Measurements from ENCODE around the gene PARP8. TPM values are rescaled to one million over a fixed set of nuclear protein-coding genes. Genes with fewer than 3 reads are reported as not detected.
"Not testable (repeated sequence)": the region's sequence is repeated elsewhere in the genome, so short reads cannot be mapped to it uniquely, and the experiment has no call there.

The PARP8 gene
- total RNA-seq, 3 donors from 2014 or later (not counting 1 experiment from before 2014, with no cell fraction given), result 359 to 395 (median 372) TPM

GRCh38 chr5:50665091-50665490 lies 1.3 kb upstream of the PARP8 start:
- ATAC-seq (no peak), DNase-seq (peak in 1 of 2 donors; percentile 36)
- Mint-ChIP-seq H3K27me3 (ENCODE audit: low read depth in 2 of 2) (no peaks in the 10 kb centered on the region), H3K27ac (peak overlapping the region; percentile 99 to 100), H3K4me3 (peak overlapping the region; percentile 96), H3K4me1 (peaks cover 45 to 49% of the 10 kb centered on the region in 2 donors), H3K9me3 (no peaks in the 10 kb centered on the region), H3K36me3 (peaks cover 8% of the 10 kb centered on the region)
- no peaks in the 10 kb centered on the region for H3K27me3 ChIP-seq (ENCODE audit: control insufficient read depth, insufficient read depth, low read length)
- peaks cover 11% of the 10 kb centered on the region for H3K4me1 ChIP-seq (ENCODE audit: control insufficient read depth, insufficient read depth, low read length)
- intact Hi-C loops (cut with micrococcal nuclease), result loop anchor here (10.0 kb wide), 1 partner anchor 100 kb away; no protein-coding TSS in a partner anchor
- no peaks in the 10 kb centered on the region for H3K9me3 ChIP-seq (ENCODE audit: control insufficient read depth, insufficient read depth, low read length)
- H3K4me3 ChIP-seq (ENCODE audit: low read length), result no peak overlapping the region
- H3K27ac ChIP-seq (ENCODE audit: low read length), result peak overlapping the region; percentile 95
- H3K36me3 ChIP-seq (ENCODE audit: control insufficient read depth, insufficient read depth, low read length), result peaks cover 4% of the 10 kb centered on the region
- no peak for TF ChIP-seq CTCF (IDR thresholded peaks at IDR 0.05)

GRCh38 chr5:50665761-50666202 lies 655 bp upstream of the PARP8 start:
- H3K9me3 ChIP-seq (ENCODE audit: control insufficient read depth, insufficient read depth, low read length); H3K36me3 ChIP-seq (ENCODE audit: control insufficient read depth, insufficient read depth, low read length); H3K36me3 Mint-ChIP-seq; H3K27me3 Mint-ChIP-seq (ENCODE audit: low read depth in 2 of 2); H3K27me3 ChIP-seq (ENCODE audit: control insufficient read depth, insufficient read depth, low read length); H3K9me3 Mint-ChIP-seq; ATAC-seq: not testable (repeated sequence)
- Histone ChIP-seq H3K27ac (ENCODE audit: low read length) (peak overlapping the region; percentile 95), H3K4me3 (ENCODE audit: low read length) (peak overlapping the region; percentile 96), H3K4me1 (ENCODE audit: control insufficient read depth, insufficient read depth, low read length) (peaks cover 12% of the 10 kb centered on the region)
- intact Hi-C loops (cut with micrococcal nuclease), result loop anchor here (2.0 to 10.0 kb wide), 3 partner anchors 75 to 101 kb away; no protein-coding TSS in a partner anchor
- Mint-ChIP-seq H3K27ac (peak overlapping the region; percentile 99 to 100), H3K4me3 (peak overlapping the region; percentile 96), H3K4me1 (peaks cover 50 to 52% of the 10 kb centered on the region in 2 donors)
- peak in 1 of 2 donors; percentile 66 for DNase-seq
- WGBS (ENCODE audit: insufficient coverage), result 10% methylated on average over 8 of the region's 8 CpGs

- H3K9me3 ChIP-seq (ENCODE audit: control insufficient read depth, insufficient read depth, low read length), result no peaks in the 10 kb centered on the region
- Mint-ChIP-seq H3K4me1 (peaks cover 60 to 62% of the 10 kb centered on the region in 2 donors), H3K27ac (peak overlapping the region; percentile 99 to 100), H3K27me3 (ENCODE audit: low read depth in 2 of 2) (no peaks in the 10 kb centered on the region), H3K9me3 (no peaks in the 10 kb centered on the region), H3K36me3 (peaks cover 8% of the 10 kb centered on the region), H3K4me3 (peak overlapping the region; percentile 96)
- under 1% methylated on average over 45 of the region's 46 CpGs for WGBS (ENCODE audit: insufficient coverage)
- peak; percentile 45 to 65 (median 46) for ATAC-seq
- peaks cover 9% of the 10 kb centered on the region for H3K36me3 ChIP-seq (ENCODE audit: control insufficient read depth, insufficient read depth, low read length)
- peak overlapping the region; percentile 96 for H3K4me3 ChIP-seq (ENCODE audit: low read length)
- intact Hi-C loops (cut with micrococcal nuclease), result loop anchor here (2.0 to 10.0 kb wide), 3 partner anchors 76 to 102 kb away; no protein-coding TSS in a partner anchor
- no peaks in the 10 kb centered on the region for H3K27me3 ChIP-seq (ENCODE audit: control insufficient read depth, insufficient read depth, low read length)
- no peak for DNase-seq
- H3K4me1 ChIP-seq (ENCODE audit: control insufficient read depth, insufficient read depth, low read length), result peaks cover 22% of the 10 kb centered on the region
- no peak for TF ChIP-seq CTCF (IDR thresholded peaks at IDR 0.05)
- peak overlapping the region; percentile 99 for H3K27ac ChIP-seq (ENCODE audit: low read length)
Observed at GRCh38 chr5:50667023-50667652, 701 bp downstream of the PARP8 start.

GRCh38 chr5:50667653-50668595 lies 1.5 kb downstream of the PARP8 start:
- no peaks in the 10 kb centered on the region for H3K9me3 ChIP-seq (ENCODE audit: control insufficient read depth, insufficient read depth, low read length)
- H3K27me3 Mint-ChIP-seq (ENCODE audit: low read depth in 2 of 2), result no peaks in the 10 kb centered on the region
- intact Hi-C loops (cut with micrococcal nuclease), result loop anchor here (1.0 to 10.0 kb wide), 7 partner anchors 33 to 240 kb away; no protein-coding TSS in a partner anchor
- no peaks in the 10 kb centered on the region for H3K27me3 ChIP-seq (ENCODE audit: control insufficient read depth, insufficient read depth, low read length)
- peak overlapping the region; percentile 96 for H3K4me3 ChIP-seq (ENCODE audit: low read length)
- H3K4me1 ChIP-seq (ENCODE audit: control insufficient read depth, insufficient read depth, low read length), result peaks cover 27% of the 10 kb centered on the region
- ATAC-seq, result peak; percentile 68 to 80 (median 79)
- no peak for TF ChIP-seq CTCF (IDR thresholded peaks at IDR 0.05)
- peak overlapping the region; percentile 99 to 100 for H3K27ac Mint-ChIP-seq
- under 1% methylated on average over 44 of the region's 46 CpGs for WGBS (ENCODE audit: insufficient coverage)
- H3K27ac ChIP-seq (ENCODE audit: low read length), result peak overlapping the region; percentile 99
- DNase-seq, result peak; percentile 87 to 94
- H3K36me3 Mint-ChIP-seq, result peaks cover 8% of the 10 kb centered on the region
- H3K36me3 ChIP-seq (ENCODE audit: control insufficient read depth, insufficient read depth, low read length), result peaks cover 13% of the 10 kb centered on the region
- no peaks in the 10 kb centered on the region for H3K9me3 Mint-ChIP-seq
- peaks cover 61 to 62% of the 10 kb centered on the region in 2 donors for H3K4me1 Mint-ChIP-seq
- peak overlapping the region; percentile 96 for H3K4me3 Mint-ChIP-seq

GRCh38 chr5:50668636-50669035 lies 2.2 kb downstream of the PARP8 start:
- not testable (repeated sequence) for H3K36me3 Mint-ChIP-seq; H3K9me3 ChIP-seq (ENCODE audit: control insufficient read depth, insufficient read depth, low read length); ATAC-seq; H3K9me3 Mint-ChIP-seq; H3K27me3 Mint-ChIP-seq (ENCODE audit: low read depth in 2 of 2); H3K27me3 ChIP-seq (ENCODE audit: control insufficient read depth, insufficient read depth, low read length)
- Histone ChIP-seq H3K36me3 (ENCODE audit: control insufficient read depth, insufficient read depth, low read length) (peaks cover 13% of the 10 kb centered on the region), H3K27ac (ENCODE audit: low read length) (peak overlapping the region; percentile 99), H3K4me3 (ENCODE audit: low read length) (peak overlapping the region; percentile 96), H3K4me1 (ENCODE audit: control insufficient read depth, insufficient read depth, low read length) (peaks cover 27% of the 10 kb centered on the region)
- H3K4me3 Mint-ChIP-seq, result peak overlapping the region; percentile 96
- peak in 1 of 2 donors; percentile 24 for DNase-seq
- intact Hi-C loops (cut with micrococcal nuclease), result loop anchor here (1.0 to 10.0 kb wide), 5 partner anchors 33 to 240 kb away; no protein-coding TSS in a partner anchor
- peaks cover 62 to 65% of the 10 kb centered on the region in 2 donors for H3K4me1 Mint-ChIP-seq
- WGBS (ENCODE audit: insufficient coverage), result no CpG with 5 or more reads among the region's 1 CpG
- H3K27ac Mint-ChIP-seq, result peak overlapping the region; percentile 99 to 100

Measured in natural killer cell (primary cell).